Keratinocyte (primary cell): Measurements from ENCODE around the gene SHC3. TPM values are rescaled to one million over a fixed set of nuclear protein-coding genes. Genes with fewer than 3 reads are reported as not detected.

Source experiments
- DNase-seq: peaks from one replicate; pipeline ENCODE4 v3.0.0-alpha.2; 2011; ENCODE audit warnings: low read depth, missing footprints, low spot score
- FAIRE-seq: peaks from 2 replicates; lab custom pipeline; 2011; peaks lifted over from hg19 to GRCh38; lab: Jason Lieb, UNC
- H2AFZ ChIP-seq: 2 replicates; pipeline ENCODE4 v1.6.0; 2012; ENCODE audit warnings: low read length, control low read depth, inconsistent platforms; ENCODE audit not compliant: control insufficient read depth
- H3K27ac ChIP-seq: 2 replicates; pipeline ENCODE4 v1.5.1; 2011; ENCODE audit warnings: low read length; ENCODE audit not compliant: control insufficient read depth, insufficient read depth
- H3K27me3 ChIP-seq: 3 replicates; pipeline ENCODE4 v1.6.0; 2011; ENCODE audit warnings: low read length; ENCODE audit not compliant: control insufficient read depth, insufficient read depth; ENCODE audit errors: extremely low read depth
- H3K36me3 ChIP-seq, 2 experiments: 2 replicates in 1 of 2; 3 replicates in 1 of 2; pipeline ENCODE4 v1.5.1; 2011; ENCODE audit warnings: low read length in 2 of 2, mild to moderate bottlenecking in 1 of 2; ENCODE audit not compliant: control insufficient read depth in 2 of 2, insufficient read depth in 2 of 2; ENCODE audit errors: extremely low read depth in 1 of 2
- H3K4me1 ChIP-seq: 3 replicates; pipeline ENCODE4 v1.5.1; 2011; ENCODE audit warnings: low read length; ENCODE audit not compliant: control insufficient read depth, insufficient read depth; ENCODE audit errors: extremely low read depth
- H3K4me2 ChIP-seq: 3 replicates; pipeline ENCODE4 v1.6.0; 2011; ENCODE audit warnings: low read depth, low read length; ENCODE audit not compliant: control insufficient read depth, insufficient read depth; ENCODE audit errors: extremely low read depth
- H3K4me3 ChIP-seq, 3 experiments: fragments of 200-600 bp in 1 of 3; sonication (generic) in 1 of 3; 2 replicates in 2 of 3; 3 replicates in 1 of 3; pipeline ENCODE4 v1.5.1; 2011 to 2016; ENCODE audit warnings: low read length in 3 of 3, mild to moderate bottlenecking in 3 of 3, control low read depth in 2 of 3, inconsistent platforms in 1 of 3, low read depth in 1 of 3, mixed read lengths in 1 of 3, mixed run types in 1 of 3, moderate library complexity in 1 of 3; ENCODE audit not compliant: control insufficient read depth in 2 of 3, insufficient read depth in 2 of 3; ENCODE audit errors: extremely low read depth in 1 of 3
- H3K79me2 ChIP-seq: 2 replicates; pipeline ENCODE4 v1.6.0; 2012; ENCODE audit warnings: low read length; ENCODE audit not compliant: control insufficient read depth, insufficient read depth
- H3K9ac ChIP-seq: 3 replicates; pipeline ENCODE4 v1.6.0; 2011; ENCODE audit warnings: low read length; ENCODE audit not compliant: control insufficient read depth, insufficient read depth; ENCODE audit errors: extremely low read depth
- H3K9me1 ChIP-seq: 3 replicates; pipeline ENCODE4 v1.6.0; 2011; ENCODE audit warnings: low read length; ENCODE audit not compliant: control insufficient read depth, insufficient read depth; ENCODE audit errors: extremely low read depth
- H3K9me3 ChIP-seq: 2 replicates; pipeline ENCODE4 v1.5.1; 2012; ENCODE audit warnings: low read depth, low read length; ENCODE audit not compliant: control insufficient read depth
- H4K20me1 ChIP-seq: 3 replicates; pipeline ENCODE4 v1.6.0; 2011; ENCODE audit warnings: low read length; ENCODE audit not compliant: control insufficient read depth, insufficient read depth; ENCODE audit errors: extremely low read depth
- EZH2 ChIP-seq: IDR thresholded peaks from one replicate; pipeline ENCODE4 v1.6.1; 2012; ENCODE audit warnings: inconsistent platforms, mild to moderate bottlenecking, low read length, moderate library complexity
- dilution Hi-C: fragments of 300-500 bp; cut with MboI; formaldehyde crosslinking; loops from one replicate; pipeline ENCODE4 v1.7.0; 2020; ENCODE audit warnings: low sequenced_read_pairs; ENCODE audit not compliant: extremely low pct_ligation_motif_present
- polyA plus RNA-seq, 5 experiments: library from polyadenylated mRNA; depleted of rRNA in 3 of 5; stranded (reverse) in 3 of 5; stranded (forward) in 1 of 5; unstranded in 1 of 5; fragments of >200 nt; gene quantifications; 1 replicate in 1 of 5; 2 replicates in 3 of 5; 3 replicates in 1 of 5; pipeline versions ENCODE4 v1.2.1 to v1.2.3, GENCODE V29; 2011 to 2012; ENCODE audit warnings: missing spikeins in 2 of 5, low read depth in 1 of 5, low replicate concordance in 1 of 5
- TF ChIP-seq, protein P1 (sequence below), 3 experiments: IDR thresholded peaks in 1 of 3; conservative IDR thresholded peaks in 1 of 3; optimal IDR thresholded peaks in 1 of 3; 2 replicates in 2 of 3; 3 replicates in 1 of 3; pipeline versions ENCODE3 to v1.5.1; 2011; ENCODE audit warnings: low read length in 3 of 3, mild to moderate bottlenecking in 3 of 3, moderate library complexity in 2 of 3, control low read depth in 1 of 3, inconsistent platforms in 1 of 3; ENCODE audit not compliant: insufficient read depth in 2 of 3; ENCODE audit errors: extremely low read depth in 1 of 3

Gene SHC3
- polyA plus RNA-seq, 1 donor (not counting 4 experiments of a cell fraction or from before 2014, with no cell fraction given): 0.03 TPM

DNA sequence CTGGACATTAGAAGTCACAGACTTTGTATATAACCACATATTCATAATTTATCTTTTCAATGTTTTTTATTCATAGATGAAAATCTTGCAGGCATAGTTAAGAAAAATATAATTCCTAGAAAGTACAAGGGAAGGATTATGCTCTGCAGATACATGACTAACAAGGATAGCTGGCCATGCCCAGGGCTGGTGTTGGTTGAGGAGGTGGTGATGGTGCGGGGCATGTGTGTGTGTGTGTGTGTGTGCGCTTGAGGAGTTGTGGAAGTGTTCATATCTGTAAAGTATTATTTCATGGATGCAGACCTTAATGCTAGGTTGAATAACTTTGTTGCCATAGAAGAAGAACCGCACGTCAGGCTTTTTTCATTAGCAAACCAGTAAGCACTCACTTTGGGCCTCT, 186.1 kb downstream of the SHC3 start:
- Histone ChIP-seq H3K4me3 (no peak overlapping the region), H3K27ac (no peak overlapping the region), H3K9me3 (no peaks in the 10 kb centered on the region), H3K27me3 (no peaks in the 10 kb centered on the region), H2AFZ (no peak overlapping the region), H3K36me3 (no peaks in the 10 kb centered on the region), H3K4me2 (no peak overlapping the region), H3K4me1 (no peaks in the 10 kb centered on the region), H3K9ac (no peak overlapping the region), H4K20me1 (no peaks in the 10 kb centered on the region), H3K9me1 (no peaks in the 10 kb centered on the region), H3K79me2 (no peaks in the 10 kb centered on the region)
- no peak for TF ChIP-seq EZH2
- TF ChIP-seq, protein P1, sequence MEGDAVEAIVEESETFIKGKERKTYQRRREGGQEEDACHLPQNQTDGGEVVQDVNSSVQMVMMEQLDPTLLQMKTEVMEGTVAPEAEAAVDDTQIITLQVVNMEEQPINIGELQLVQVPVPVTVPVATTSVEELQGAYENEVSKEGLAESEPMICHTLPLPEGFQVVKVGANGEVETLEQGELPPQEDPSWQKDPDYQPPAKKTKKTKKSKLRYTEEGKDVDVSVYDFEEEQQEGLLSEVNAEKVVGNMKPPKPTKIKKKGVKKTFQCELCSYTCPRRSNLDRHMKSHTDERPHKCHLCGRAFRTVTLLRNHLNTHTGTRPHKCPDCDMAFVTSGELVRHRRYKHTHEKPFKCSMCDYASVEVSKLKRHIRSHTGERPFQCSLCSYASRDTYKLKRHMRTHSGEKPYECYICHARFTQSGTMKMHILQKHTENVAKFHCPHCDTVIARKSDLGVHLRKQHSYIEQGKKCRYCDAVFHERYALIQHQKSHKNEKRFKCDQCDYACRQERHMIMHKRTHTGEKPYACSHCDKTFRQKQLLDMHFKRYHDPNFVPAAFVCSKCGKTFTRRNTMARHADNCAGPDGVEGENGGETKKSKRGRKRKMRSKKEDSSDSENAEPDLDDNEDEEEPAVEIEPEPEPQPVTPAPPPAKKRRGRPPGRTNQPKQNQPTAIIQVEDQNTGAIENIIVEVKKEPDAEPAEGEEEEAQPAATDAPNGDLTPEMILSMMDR (optimal IDR thresholded peaks at IDR 0.05 in 1 of 3, IDR thresholded peaks at IDR 0.05 in 1 of 3, conservative IDR thresholded peaks at IDR 0.05 in 1 of 3; ENCODE audit: extremely low read depth in 1 of 3, insufficient read depth in 2 of 3, low read length in 3 of 3): no peak
- no peak for FAIRE-seq
- no peak for DNase-seq
- dilution Hi-C loops: no loop called here

DNA sequence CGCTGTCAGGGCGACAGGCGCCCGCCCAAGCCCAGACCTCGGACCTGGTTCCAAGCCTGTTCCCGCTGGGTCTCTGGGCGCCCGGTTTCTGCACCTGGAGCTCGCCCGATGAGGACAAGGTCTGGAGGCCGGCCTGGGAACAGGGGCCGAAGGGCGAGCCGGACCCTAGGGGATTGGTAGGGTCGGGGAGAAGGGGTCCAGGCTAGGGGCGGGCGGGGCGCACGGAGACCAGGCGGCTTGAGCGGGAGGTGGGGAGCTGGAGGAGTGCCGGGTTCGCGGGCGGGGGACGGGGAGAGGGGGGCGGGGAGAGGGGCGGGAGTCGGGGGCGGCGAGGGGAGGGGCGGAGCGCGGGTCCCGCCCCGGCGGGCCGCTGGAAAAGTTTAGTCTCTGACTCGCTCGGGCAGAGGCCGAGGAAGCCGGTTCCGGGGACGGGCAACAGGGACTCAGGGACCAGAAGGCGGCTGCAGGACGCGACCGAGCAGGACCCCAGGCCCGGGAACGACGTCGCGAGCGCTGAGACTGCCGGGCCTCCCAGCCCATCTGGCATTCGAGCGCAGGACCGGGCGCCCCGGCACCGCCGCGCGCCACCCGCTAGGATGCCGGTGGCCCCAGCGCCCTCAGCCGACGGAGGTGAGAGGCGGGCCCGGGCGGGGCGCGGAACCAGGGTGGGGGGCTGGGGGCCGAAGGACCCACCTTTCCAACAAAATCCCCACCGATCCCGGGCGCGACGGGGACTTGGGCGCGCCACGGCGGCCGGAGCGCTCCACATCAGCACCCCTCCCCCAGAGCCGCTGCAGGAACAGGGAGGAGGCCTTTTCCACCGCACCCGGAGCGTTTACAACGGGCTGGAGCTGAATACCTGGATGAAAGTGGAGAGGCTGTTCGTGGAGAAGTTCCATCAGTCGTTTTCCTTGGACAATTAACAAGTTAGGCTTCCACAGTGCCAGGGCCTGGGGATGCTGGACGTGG, 187.3 kb downstream of the SHC3 start, which contains the start of gene S1PR3:
Gene S1PR3, plus strand, starts transcription at position 403 of the 969 bp plus-strand sequence. CDS start 9,733 bp downstream, outside the sequence.
- Histone ChIP-seq H3K4me3 (peak within 1 kb of the TSS; percentile 55 to 74 (median 63)), H3K36me3 (no peaks in the 10 kb centered on the region), H3K4me2 (peak within 1 kb of the TSS; percentile 78), H3K9ac (peak within 1 kb of the TSS; percentile 61), H3K4me1 (no peaks in the 10 kb centered on the region), H3K27me3 (no peaks in the 10 kb centered on the region), H2AFZ (peak within 1 kb of the TSS; percentile 85), H3K9me3 (no peaks in the 10 kb centered on the region), H3K79me2 (no peaks in the 10 kb centered on the region), H3K27ac (no peak within 1 kb of the TSS), H3K9me1 (no peaks in the 10 kb centered on the region), H4K20me1 (no peaks in the 10 kb centered on the region)
- DNase-seq: no peak
- TF ChIP-seq EZH2: no peak
- TF ChIP-seq, protein P1 (optimal IDR thresholded peaks at IDR 0.05 in 1 of 3, IDR thresholded peaks at IDR 0.05 in 1 of 3, conservative IDR thresholded peaks at IDR 0.05 in 1 of 3; ENCODE audit: extremely low read depth in 1 of 3, insufficient read depth in 2 of 3, low read length in 3 of 3): peak in 2 of 3 experiments; percentile 18 to 22
- no peak for FAIRE-seq
- dilution Hi-C loops: no loop called here
